RKO (cell line): Measurements from ENCODE around the gene TDRD12.

Experiments
- DNase-seq: peaks from one replicate; pipeline ENCODE4 v3.0.0-alpha.2; 2016; ENCODE audit warnings: low spot score

Gene TDRD12, protein sequence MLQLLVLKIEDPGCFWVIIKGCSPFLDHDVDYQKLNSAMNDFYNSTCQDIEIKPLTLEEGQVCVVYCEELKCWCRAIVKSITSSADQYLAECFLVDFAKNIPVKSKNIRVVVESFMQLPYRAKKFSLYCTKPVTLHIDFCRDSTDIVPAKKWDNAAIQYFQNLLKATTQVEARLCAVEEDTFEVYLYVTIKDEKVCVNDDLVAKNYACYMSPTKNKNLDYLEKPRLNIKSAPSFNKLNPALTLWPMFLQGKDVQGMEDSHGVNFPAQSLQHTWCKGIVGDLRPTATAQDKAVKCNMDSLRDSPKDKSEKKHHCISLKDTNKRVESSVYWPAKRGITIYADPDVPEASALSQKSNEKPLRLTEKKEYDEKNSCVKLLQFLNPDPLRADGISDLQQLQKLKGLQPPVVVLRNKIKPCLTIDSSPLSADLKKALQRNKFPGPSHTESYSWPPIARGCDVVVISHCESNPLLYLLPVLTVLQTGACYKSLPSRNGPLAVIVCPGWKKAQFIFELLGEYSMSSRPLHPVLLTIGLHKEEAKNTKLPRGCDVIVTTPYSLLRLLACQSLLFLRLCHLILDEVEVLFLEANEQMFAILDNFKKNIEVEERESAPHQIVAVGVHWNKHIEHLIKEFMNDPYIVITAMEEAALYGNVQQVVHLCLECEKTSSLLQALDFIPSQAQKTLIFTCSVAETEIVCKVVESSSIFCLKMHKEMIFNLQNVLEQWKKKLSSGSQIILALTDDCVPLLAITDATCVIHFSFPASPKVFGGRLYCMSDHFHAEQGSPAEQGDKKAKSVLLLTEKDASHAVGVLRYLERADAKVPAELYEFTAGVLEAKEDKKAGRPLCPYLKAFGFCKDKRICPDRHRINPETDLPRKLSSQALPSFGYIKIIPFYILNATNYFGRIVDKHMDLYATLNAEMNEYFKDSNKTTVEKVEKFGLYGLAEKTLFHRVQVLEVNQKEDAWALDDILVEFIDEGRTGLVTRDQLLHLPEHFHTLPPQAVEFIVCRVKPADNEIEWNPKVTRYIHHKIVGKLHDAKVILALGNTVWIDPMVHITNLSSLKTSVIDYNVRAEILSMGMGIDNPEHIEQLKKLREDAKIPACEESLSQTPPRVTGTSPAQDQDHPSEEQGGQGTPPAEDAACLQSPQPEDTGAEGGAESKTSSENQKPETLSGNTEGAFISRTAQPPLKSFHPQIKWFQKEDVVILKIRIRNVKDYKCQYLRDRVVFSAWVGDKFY (N-terminal part only)

DNA sequence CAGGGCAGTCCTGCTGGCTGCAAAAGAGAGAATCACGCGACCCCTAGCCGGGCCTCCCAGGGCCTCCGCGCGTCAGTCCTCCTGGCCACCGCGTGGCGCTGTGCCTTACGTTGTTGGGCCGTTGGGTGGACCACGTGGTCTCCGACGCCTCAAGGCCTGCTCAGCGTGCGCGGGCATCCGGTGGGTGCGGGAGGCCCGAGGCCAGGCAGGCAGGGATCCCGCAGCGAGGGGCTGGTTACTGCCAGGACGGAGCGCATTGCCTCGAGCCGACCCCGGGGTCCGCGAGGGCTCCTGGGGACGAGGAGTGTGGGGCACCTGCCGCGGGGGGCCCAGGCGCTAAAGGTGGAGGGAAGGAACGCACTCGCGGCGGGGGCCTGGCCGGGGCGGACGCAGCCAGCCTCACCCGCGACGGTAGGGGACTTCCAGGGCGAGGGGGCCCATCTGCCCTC is at the start of gene TDRD12:
Gene TDRD12 (plus strand): TSS at position 157 of the 449 bp plus-strand sequence. CDS start 306 bp downstream, outside the sequence.
- no peak for DNase-seq

DNA sequence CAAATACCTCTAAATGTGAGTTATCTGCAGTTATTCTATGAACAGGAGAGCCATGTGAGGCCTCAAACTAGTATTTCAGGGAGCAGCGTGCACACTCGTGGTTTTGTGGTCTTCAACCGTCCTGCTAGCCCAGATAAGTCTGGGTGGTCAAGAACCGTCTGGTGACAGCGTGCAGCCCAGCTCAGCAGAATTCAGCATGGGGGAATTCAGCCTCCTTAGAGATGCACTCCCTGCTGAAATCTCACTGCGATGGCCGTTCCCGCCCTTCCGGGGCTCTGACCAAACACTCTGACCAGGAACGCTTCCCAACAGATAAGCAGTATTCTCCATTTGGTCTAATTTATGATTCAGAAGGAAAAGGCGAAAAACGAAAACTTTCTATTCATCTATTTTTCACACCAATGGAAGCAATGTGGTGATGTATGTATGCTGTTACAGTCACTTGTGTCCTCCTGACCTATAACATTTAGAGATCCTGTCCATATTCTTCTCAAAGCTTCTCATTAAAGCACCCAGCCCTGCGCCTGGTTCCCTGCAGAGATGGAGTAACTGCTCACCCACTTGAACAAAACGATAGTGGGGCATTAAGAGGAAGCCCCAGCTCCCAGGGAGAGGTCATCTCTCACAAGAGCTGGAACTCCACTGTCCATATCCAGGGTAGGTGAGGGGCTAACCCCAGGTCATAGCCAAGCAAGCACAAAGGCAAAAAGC is 47.5 kb upstream of the TDRD12 start:
- no peak for DNase-seq

GRCh38 chr19:32672841-32673240 is 46.7 kb upstream of the TDRD12 start:
- DNase-seq = no peak

DNA sequence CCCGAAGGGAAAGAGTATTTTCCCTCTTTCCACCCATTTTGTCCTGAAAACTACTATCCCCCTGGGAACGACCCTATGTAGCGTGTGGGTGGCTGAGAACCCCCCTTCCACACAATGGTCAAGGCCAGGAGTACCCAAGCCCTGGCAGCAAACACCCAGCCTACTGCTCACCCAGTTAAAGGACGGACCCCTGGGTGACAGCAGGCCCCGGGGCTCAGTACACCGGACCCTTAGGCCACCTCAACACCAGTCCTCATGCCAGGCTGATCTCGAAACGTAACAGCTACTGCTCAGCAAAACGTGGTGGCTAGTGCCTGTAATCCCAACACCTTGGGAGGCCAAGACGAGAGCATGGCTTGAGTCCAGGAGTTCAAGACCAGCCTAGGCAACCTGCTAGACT is 46.0 kb upstream of the TDRD12 start:
- DNase-seq = no peak

GRCh38 chr19:32674153-32674930 is 45.2 kb upstream of the TDRD12 start:
- no peak for DNase-seq

DNA sequence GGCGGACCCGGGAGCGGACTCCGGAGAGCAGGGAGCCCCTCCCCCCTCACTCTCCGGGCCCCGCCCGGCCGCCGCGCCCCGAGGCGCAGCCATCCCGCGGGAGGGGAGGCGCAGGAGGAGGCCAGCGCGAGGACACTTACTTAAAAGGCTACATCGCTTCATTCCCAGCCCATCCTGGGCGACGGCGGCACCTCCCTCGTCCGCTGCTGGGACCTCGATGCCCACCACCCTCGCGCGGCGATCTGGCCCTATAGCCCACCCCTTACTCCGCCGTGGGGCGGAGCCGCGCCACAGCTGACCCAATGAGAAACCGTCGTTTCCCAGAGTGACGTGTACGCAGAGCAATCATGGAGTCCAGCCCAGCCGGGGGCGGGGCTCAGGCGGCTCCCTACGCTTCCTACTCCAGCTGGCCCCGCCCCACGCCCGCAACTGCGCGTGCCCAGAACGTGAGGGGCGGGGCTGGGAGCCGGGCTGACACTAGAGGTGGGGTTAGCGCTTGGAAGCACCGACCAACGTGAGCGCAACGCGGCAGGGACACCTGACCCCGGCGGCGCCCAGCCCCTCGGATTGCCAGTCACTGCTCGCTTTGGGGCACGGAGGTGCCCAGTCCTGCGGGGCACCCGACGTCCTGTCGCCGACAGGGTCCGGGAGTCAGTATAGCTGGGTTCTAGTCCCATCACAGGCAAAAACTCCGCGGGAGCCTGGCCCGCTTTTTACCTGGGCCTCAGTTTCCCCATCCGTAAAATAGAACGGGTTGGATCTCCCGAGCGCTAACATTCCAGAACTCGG is 44.4 kb upstream of the TDRD12 start, which contains the start of gene ANKRD27:
Gene ANKRD27 (minus strand): TSS at position 250 of the 789 bp plus-strand sequence. CDS start 16,165 bp downstream, outside the sequence.
- peak; percentile 98 for DNase-seq

GRCh38 chr19:32675720-32676185 is 43.8 kb upstream of the TDRD12 start, which contains the start of gene RGS9BP:
Gene RGS9BP (plus strand): TSS chr19:32675848. CDS start chr19:32676264, 416 bp downstream.
- DNase-seq = peak; percentile 77

- no peak for DNase-seq
Measured at GRCh38 chr19:32676186-32676894, 43.2 kb upstream of the TDRD12 start.

GRCh38 chr19:32676895-32677359 is 42.6 kb upstream of the TDRD12 start:
- DNase-seq = no peak

DNA sequence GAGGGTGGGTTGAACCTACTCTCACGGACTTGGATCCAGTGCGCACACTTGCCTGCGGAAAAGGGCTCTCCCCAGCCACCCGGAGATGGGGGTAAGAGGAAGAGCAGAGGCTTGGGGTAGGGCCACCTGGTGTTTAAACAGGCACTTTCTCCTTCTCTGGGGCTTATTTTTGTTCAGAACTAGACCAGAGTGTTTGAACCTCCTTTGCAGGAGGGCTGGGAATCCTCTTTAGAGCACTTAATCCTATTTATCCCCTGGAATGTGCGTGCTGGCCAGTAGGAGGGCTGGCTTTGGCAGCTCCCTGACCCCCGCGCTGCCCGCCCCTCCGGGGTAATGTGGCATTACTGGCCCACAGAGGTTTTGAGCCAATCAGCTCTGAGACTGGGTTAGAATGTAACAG is 41.9 kb upstream of the TDRD12 start:
- DNase-seq = no peak

GRCh38 chr19:32680986-32681385 is 38.6 kb upstream of the TDRD12 start:
- no peak for DNase-seq

GRCh38 chr19:32682317-32682716 is 37.2 kb upstream of the TDRD12 start:
- no peak for DNase-seq

- no peak for DNase-seq
Measured at GRCh38 chr19:32686847-32687475, 32.6 kb upstream of the TDRD12 start.

GRCh38 chr19:32687681-32688080 is 31.9 kb upstream of the TDRD12 start:
- DNase-seq = no peak

GRCh38 chr19:32688311-32688710 is 31.3 kb upstream of the TDRD12 start:
- no peak for DNase-seq

- DNase-seq = peak; percentile 90
Measured at GRCh38 chr19:32691291-32691951, 28.1 kb upstream of the TDRD12 start, which contains the start of gene NUDT19. Gene NUDT19 (plus strand): TSS chr19:32691821. CDS start chr19:32691961, 140 bp downstream.

- peak; percentile 74 for DNase-seq
Measured at GRCh38 chr19:32691952-32692726, 27.4 kb upstream of the TDRD12 start.
